ENCODE results near the gene DDIAS. TPM values are rescaled to one million over a fixed set of nuclear protein-coding genes. Genes with fewer than 3 reads are reported as not detected.
A peak's percentile ranks its signal among the peaks of the same experiment; 100 is the strongest.

Gene DDIAS
- total and polyA plus RNA-seq, 7 donors = 0.16 to 3.1 (median 0.66) TPM; not detected in 1

DNA sequence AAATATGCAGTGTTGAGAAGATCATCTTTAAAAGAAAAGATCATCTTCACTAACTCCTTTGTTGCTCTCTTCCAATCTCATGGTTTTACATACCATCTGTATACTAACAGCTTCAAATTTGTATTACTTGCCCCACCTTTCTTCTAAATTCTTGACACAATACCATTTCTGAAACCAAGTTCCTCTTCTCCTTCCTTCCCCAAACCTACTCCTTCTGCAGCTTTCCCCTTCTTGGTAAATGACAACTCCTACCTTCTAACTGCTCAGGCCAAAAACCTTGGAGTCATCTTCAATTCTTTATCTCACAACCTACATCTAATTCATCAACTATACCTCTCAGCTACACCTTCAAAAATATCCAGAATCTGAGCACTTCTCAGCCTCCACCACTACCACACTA lies 10.6 kb upstream of the DDIAS start:
- no peak for DNase-seq
- TF ChIP-seq POLR2A (IDR thresholded peaks at IDR 0.05) (no peak), POLR2AphosphoS5 (IDR thresholded peaks at IDR 0.05) (no peak), EP300 (IDR thresholded peaks at IDR 0.05) (no peak)
- TF ChIP-seq, protein P1, sequence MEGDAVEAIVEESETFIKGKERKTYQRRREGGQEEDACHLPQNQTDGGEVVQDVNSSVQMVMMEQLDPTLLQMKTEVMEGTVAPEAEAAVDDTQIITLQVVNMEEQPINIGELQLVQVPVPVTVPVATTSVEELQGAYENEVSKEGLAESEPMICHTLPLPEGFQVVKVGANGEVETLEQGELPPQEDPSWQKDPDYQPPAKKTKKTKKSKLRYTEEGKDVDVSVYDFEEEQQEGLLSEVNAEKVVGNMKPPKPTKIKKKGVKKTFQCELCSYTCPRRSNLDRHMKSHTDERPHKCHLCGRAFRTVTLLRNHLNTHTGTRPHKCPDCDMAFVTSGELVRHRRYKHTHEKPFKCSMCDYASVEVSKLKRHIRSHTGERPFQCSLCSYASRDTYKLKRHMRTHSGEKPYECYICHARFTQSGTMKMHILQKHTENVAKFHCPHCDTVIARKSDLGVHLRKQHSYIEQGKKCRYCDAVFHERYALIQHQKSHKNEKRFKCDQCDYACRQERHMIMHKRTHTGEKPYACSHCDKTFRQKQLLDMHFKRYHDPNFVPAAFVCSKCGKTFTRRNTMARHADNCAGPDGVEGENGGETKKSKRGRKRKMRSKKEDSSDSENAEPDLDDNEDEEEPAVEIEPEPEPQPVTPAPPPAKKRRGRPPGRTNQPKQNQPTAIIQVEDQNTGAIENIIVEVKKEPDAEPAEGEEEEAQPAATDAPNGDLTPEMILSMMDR (IDR thresholded peaks at IDR 0.05) = no peak

DNA sequence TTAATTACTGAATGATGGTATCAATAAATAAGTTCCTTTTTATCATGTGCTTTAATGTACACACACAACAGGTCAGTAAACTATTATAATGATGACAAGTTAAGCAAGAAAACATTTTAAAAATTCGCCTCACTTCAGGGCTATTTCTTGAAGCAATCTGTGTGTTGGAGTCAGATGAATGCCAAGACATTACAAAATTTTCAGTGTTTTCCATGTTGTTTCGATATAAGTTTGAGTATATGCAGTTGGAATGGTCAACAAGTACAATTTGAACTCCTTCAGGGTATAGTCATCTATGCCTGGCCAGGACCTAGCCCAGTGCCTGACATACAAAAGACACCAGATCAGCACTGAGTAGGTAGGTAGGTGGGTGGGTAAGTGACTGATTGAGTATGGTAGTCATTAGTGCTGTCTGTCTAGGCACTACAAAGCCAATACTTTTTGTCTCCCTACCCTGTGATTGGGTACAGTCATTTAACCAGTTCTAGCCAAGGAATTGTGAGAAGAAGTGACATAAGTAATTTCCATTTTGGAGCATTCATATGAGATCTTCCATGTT lies 8.8 kb upstream of the DDIAS start:
- Histone ChIP-seq H3K4me1 (peaks cover 0 to 7% (median 4%) of the 10 kb centered on the region in 4 donors), H3K27ac (no peak overlapping the region), H3K9me3 (no peaks in the 10 kb centered on the region), H3K27me3 (no peaks in the 10 kb centered on the region), H3K36me3 (no peaks in the 10 kb centered on the region), H3K4me3 (no peak overlapping the region)
- no peak for TF ChIP-seq POLR2A (IDR thresholded peaks at IDR 0.05)
- TF ChIP-seq POLR2AphosphoS5 (IDR thresholded peaks at IDR 0.05) = no peak
- no peak for TF ChIP-seq EP300 (IDR thresholded peaks at IDR 0.05)
- TF ChIP-seq, protein P1 (IDR thresholded peaks at IDR 0.05) = no peak
- DNase-seq = no peak
- intact Hi-C loops (cut with DNase I) = no loop called here
- WGBS, 2 donors = 91 to 95% methylated on average over 2 of the region's 2 CpGs

More for the DNA sequence above, 10.6 kb upstream of the DDIAS start:
- intact Hi-C loops (cut with DNase I) = no loop called here
- Histone ChIP-seq H3K36me3 (no peaks in the 10 kb centered on the region), H3K9me3 (no peaks in the 10 kb centered on the region), H3K27ac (no peak overlapping the region), H3K27me3 (no peaks in the 10 kb centered on the region), H3K4me3 (no peak overlapping the region), H3K4me1 (peaks cover 0 to 6% (median 3%) of the 10 kb centered on the region in 4 donors)

DNA sequence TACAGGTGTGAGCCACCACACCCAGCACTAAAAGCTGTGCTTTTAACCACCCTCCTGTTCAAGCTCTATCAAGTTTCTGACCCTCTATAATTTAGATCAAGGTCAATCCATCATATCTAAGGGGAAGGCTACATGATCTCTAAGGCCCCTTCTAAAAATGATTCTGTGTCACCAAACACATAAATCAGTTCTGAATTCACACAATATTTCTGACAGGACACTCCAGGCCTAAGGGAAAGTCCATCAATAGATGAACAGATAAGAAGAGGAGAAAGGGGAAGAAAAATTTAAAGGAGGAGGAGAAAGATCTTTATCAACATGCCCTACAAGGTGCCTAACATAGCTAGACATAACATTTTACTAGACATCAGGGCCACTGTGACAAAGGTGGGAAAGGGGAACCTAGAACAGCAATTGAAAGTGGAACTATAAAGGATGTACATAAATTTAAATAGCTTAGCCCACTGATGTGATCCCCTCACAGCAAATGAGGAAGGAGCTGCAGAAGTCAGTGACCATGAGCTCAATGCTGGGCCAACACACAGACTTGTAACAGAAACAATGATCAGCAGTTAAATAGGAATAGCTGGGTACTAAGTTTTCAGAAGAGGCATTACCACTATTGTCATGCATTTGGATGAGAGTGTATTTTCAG lies 6.0 kb upstream of the DDIAS start:
- no peak for DNase-seq
- H3K27me3 ChIP-seq = no peaks in the 10 kb centered on the region
- no peaks in the 10 kb centered on the region for H3K36me3 ChIP-seq
- no peak overlapping the region for H3K27ac ChIP-seq
- intact Hi-C loops (cut with DNase I) = no loop called here
- H3K4me3 ChIP-seq = no peak overlapping the region
- no peak for TF ChIP-seq EP300 (IDR thresholded peaks at IDR 0.05)
- no peak for TF ChIP-seq POLR2A (IDR thresholded peaks at IDR 0.05)
- H3K9me3 ChIP-seq = no peaks in the 10 kb centered on the region
- H3K4me1 ChIP-seq = peaks cover 0 to 29% (median 23%) of the 10 kb centered on the region in 4 donors

DNA sequence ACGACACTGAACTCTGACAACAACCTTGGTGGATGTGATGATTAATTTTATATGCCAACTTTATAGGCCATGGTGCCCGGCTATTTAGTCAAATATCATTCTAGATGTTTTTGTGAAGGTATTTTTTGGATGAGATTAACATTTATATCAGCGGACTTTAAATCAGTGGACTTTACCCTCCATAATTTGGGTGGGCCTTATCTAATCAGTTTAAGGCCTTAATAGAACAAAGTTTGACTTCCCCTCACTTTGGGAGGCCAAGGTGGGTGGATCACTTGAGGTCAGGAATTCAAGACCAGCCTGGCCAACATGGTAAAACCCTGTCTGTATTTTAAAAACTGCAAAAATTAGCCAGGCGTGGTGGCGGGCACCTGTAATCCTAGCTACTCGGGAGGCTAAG lies 5.4 kb upstream of the DDIAS start:
- Histone ChIP-seq H3K36me3 (no peaks in the 10 kb centered on the region), H3K27me3 (no peaks in the 10 kb centered on the region), H3K4me3 (no peak overlapping the region), H3K27ac (no peak overlapping the region), H3K4me1 (peaks cover 0 to 29% (median 23%) of the 10 kb centered on the region in 4 donors), H3K9me3 (no peaks in the 10 kb centered on the region)
- no peak for TF ChIP-seq EP300 (IDR thresholded peaks at IDR 0.05)
- TF ChIP-seq, protein P1 (IDR thresholded peaks at IDR 0.05) = no peak
- no peak for TF ChIP-seq POLR2AphosphoS5 (IDR thresholded peaks at IDR 0.05)
- no peak for TF ChIP-seq POLR2A (IDR thresholded peaks at IDR 0.05)
- intact Hi-C loops (cut with DNase I) = no loop called here
- 83 to 90% methylated on average over 6 of the region's 6 CpGs for WGBS, 2 donors
- DNase-seq = no peak

DNA sequence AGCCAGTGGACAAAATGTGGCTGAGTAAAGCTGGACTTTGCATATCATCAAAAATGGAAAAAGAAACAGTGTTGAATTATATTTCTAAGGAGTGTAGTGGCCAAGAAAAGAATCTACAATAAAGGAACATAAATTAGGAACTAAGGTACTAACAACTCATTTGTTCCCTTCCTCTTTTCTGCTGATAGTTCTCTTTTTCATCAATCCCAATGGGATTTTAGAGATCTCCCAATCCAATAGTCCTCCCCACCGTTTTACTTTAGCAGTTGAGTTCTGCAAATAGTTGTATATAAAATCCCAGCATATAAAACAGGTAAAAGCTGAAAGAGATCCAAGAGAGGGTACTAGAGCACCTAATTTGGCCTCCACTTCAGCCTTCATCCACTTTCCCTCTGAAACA lies 3.3 kb upstream of the DDIAS start:
- H3K27ac ChIP-seq = peak overlapping the region in 2 of 4 donors; percentile 0 to 94
- TF ChIP-seq, protein P1 (IDR thresholded peaks at IDR 0.05) = no peak
- no peak for TF ChIP-seq POLR2A (IDR thresholded peaks at IDR 0.05)
- TF ChIP-seq EP300 (IDR thresholded peaks at IDR 0.05) = no peak
- TF ChIP-seq POLR2AphosphoS5 (IDR thresholded peaks at IDR 0.05) = no peak
- no peaks in the 10 kb centered on the region for H3K27me3 ChIP-seq
- H3K36me3 ChIP-seq = no peaks in the 10 kb centered on the region
- no peak for DNase-seq
- intact Hi-C loops (cut with DNase I) = no loop called here
- H3K4me1 ChIP-seq = peaks cover 0 to 34% (median 28%) of the 10 kb centered on the region in 4 donors
- WGBS, 2 donors = 7 to 22% methylated on average over 1 of the region's 1 CpG
- no peaks in the 10 kb centered on the region for H3K9me3 ChIP-seq
- H3K4me3 ChIP-seq = no peak overlapping the region

All from sigmoid colon (tissue), 7 donors.